HG03139 (cell line): Measurements from ENCODE around the gene NXF1.
"Not testable (repeated sequence)": the region's sequence is repeated elsewhere in the genome, so short reads cannot be mapped to it uniquely, and the experiment has no call there.

Experiments used
- ATAC-seq: cut with Tn5 transposase; IDR thresholded peaks from one replicate; pipeline ENCODE4 v1.9.1; 2021; ENCODE audit not compliant: unreplicated experiment

The NXF1 gene

GRCh38 chr11:62805076-62805892 is at the start of gene NXF1:
NXF1 (minus strand) TSS chr11:62805440; CDS start chr11:62805356, 84 bp downstream.
- ATAC-seq: peak; percentile 78

- no peak for ATAC-seq
Observed at GRCh38 chr11:62854013-62854824, 49.0 kb upstream of the NXF1 start.

DNA sequence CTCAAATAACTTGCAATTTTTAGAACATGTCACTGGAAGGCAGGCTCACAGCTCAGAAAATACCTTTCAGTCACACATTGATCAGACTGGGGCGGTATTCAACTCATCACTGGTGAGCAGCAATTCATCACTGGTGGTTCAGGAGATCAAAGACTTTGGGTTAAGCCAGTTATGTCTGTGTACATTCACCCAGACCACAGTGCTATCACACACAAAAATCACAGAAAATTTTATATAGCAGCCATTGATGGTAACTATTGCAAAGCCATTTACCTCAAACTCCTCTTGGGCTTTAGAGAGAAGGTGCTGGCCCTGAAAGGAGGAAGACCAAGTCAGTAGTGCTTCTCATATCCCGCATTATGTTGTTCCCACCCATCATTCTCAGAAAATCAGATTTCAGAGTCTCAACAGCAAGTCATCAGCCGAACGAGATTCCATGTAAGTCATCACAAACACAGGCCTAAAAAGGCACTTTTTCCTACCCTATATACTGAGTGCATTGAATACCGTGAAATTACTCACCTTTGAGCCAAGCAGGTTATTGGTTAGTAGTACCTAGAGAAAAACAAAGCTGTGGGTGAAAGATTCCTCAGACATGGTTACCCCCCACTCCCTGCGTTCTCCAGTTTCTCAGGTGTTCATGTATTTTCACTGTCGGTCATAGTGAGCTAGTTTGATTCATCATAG is 48.2 kb upstream of the NXF1 start:
- ATAC-seq: no peak

DNA sequence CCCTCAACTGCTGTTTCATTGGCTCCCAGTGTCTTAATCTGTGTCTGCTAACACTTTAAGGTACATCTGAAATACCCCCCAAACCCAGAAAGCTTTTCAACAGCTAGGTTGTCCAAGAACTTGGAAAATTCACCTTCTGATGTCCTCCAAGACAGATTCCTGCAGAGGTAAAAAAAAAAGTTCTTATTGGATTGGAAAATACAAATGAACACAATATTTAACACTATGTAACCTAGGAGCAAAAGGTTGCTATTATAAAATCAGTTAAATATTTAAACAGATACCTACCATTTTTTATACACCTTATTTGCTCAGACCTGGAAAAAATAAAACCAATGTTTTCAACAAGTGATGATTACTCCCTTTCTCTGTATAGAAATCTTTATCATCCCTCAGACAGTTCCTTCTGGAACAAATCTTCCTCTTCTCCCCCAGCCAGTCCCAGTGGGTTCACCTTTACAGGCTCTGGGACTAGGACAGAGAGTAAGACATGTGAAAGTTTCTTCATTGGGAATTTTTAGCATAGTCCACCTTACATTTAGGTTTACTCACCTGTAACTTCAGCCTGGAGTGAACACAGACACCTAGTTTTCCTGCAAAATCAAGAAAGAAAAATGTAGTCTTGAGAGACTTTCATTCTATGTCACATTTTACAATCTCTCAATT is 47.4 kb upstream of the NXF1 start:
- ATAC-seq: no peak

DNA sequence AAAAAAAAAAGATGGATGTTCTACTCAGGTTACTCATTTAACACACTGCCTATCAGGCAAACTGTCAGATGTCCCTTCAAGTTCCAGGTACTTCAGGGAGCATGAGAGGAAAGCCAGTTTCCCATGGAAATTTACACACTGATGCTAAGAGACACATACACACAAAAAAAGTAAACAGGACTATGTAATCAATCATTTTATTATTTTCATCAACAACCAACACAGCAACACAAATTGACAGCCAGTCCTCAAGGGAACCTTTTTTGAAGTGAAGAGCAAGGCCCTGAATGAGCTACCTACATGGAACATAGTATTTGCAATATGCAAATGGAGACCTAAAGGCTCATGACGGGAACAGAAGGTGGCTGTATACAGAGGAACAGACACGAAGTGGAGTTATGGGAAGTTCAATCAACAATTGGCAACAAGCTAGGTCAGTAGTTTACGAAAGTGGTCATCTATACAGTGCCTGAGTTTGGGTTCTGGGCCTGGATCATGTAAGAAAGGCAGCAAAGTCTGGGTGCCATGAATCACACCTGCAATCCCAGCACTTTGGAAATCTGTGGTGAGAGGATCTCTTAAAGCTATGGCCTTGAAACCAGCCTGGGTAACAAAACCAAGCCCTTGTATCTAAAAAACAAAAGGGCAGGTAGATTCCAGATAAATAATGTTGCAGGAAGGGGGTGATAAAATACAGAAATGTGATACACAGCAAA is 46.7 kb upstream of the NXF1 start:
- no peak for ATAC-seq

GRCh38 chr11:62850911-62851806 is 45.9 kb upstream of the NXF1 start:
- ATAC-seq: no peak

DNA sequence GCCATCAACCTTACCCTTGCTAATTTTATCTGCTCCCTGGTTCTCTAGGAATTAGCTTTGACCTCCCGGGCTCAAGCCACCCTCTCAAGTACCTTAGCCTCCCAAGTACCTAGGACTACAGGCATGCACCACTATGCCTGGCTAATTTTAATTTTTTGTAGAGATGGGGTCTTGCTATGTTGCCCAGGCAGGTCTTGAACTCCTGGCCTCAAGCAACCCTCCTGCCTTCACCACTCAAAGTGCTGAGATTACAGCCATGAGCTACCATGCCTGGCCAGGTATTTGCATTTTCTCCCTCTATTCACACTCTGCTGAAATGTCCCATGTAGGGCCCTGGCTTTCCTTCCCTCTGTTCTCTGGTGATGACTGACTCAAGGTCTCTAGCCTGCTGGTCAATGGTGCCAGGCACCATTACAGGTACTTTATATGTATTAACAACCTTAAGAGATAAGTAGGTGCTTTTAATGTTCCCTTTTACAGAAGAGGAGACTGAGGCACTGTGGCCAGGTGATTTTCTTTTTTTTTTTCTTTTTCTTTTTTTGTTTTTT is 42.6 kb upstream of the NXF1 start:
- ATAC-seq: no peak

- ATAC-seq: no peak
Observed at GRCh38 chr11:62846177-62846576, 40.9 kb upstream of the NXF1 start.

DNA sequence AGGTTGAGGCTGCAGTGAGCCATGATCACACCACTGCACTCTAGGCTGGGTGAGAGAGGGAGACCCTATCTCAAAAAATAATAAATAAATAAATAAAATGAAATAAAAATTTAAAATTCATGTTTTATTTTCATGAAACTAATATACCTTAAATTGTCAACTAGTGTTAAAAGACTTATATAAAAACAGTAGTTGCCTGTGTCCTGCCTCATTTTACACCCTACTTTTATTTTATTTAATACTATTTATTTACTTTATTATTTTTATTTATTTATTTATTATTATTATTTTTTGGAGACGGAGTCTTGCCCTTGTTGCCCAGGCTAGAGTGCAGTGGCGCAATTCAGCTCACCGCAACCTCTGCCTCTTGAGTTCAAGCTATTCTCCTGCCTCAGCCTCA is 38.9 kb upstream of the NXF1 start:
- ATAC-seq: no peak

DNA sequence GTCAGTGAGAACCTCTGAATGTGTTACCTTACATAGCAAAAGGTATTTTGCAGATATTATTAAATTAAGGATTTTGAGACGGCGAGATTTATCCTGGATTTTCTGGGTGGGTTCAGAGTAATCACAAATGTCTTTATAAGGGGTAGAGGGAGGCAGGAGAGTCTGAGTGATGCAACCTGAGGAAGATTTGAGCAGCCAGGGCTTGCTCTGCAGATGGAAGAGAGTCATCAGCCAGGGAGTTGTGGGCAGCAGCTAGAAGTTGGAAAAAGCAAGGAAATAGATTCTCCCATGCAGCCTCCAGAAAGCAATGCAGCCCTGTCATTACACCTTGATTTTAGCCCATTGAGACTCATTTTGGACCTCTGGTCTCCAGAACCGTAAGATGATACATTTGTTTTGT is 38.2 kb upstream of the NXF1 start:
- ATAC-seq: no peak

DNA sequence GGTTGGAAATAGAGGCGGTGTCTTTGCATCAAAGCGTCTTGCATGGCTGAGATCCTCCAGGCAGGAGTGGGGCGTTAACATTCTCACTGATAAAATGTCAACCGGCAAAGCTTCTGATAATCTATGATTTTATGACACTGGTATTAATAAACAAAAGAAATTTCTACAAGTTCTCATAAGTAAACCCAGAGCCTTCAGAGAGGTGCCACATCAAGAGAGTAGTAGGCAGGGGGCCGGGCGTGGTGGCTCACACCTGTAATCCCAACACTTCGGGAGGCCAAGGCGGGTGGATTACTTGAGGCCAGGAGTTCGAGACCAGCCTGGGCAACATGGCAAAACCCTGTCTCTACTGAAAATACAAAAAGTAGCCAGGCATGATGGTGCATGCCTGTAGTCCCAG is 37.7 kb upstream of the NXF1 start:
- ATAC-seq: not testable (repeated sequence)

GRCh38 chr11:62842171-62842741 is 37.0 kb upstream of the NXF1 start:
- no peak for ATAC-seq

DNA sequence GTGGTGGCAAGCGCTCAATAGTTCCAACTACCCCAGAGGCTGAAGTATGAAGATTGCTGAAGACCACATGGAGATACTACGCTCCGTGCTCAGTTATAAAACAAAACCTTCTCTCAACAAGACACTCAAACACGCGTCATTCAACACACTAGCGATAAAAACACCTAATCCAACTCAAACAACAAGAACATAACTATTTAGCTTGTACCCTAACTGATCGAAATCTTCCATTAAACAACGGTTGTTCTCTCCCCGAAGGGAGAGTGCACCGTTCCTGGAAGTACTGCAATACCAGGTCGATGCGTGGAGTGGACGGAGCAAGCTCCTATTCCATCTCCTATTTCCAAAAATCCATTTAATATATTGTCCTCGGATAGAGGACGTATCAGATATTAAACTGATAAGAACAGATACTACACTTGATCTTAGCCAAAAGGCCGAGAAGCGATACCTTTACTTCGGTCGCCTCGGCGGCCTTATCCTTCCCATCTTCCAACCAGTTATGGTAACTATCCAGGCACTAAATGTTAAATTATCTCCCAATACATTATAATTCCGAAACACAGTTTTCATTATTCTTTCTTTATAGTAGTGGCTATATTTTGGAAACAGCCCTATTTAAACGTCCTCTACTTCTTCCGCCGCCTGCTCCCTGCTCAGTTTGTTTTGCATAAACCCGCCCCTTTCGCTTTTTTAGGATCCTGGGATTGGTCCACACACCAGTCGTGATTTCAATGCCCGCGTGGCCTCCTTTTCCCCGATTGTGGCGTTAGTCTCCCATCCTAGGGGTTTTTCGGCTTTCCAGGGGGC is 36.3 kb upstream of the NXF1 start:
- ATAC-seq: peak; percentile 49

- not testable (repeated sequence) for ATAC-seq
Observed at GRCh38 chr11:62840721-62841360, 35.6 kb upstream of the NXF1 start.

GRCh38 chr11:62839050-62839945 is 34.1 kb upstream of the NXF1 start, which contains the start of gene WDR74:
WDR74 (minus strand) TSS chr11:62839590; CDS start chr11:62839570, 20 bp downstream.
- no peak for ATAC-seq

DNA sequence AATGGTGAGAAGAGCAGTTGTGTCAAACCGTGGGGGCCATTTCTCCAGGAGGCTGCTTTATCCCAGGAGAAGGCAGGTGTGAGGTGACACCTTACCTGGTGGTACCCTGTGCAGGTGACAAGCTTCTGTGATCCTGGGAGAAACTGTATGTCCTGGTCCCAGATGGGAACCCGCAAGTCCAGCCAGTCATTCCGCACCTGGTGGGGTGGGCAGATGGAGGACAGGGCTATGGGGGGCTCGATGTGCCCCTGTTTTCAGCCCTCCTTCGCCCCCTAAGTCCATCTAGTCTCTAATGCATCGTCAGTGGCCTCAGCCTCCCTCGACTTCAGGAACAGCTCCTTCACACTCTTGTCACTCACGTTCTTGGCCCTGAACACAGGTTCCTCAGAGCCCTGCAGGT is 30.1 kb upstream of the NXF1 start:
- ATAC-seq: no peak
